Measurements from ENCODE around the gene TMPRSS15.
"Not testable (repeated sequence)": the region's sequence is repeated elsewhere in the genome, so short reads cannot be mapped to it uniquely, and the experiment has no call there.

DNA sequence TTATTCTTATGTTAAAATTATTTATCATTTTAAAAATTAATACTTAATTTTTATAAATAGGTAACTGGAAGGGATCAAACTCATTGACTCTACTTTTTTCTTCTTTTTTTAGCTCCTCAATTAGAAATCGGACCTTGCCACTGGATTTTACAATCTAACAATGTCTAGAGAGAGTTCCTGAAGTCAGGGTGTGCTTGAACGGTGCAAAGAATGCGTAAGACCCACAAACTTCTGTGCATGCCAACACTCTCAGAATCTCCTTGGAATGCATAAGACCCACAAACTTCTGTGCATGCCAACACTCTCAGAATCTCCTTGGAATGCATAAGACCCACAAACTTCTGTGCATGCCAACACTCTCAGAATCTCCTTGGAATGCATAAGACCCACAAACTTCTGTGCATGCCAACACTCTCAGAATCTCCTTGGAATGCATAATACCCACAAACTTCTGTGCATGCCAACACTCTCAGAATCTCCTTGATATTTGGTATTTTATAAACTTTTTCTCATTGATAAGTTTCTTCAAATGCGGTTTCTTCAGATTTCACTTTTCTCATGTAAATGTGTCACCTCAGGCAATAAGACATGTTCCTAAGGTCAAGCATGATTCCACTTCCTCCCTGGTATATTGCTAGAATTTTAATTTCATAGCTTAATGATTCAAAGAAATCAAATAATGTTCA is 20.5 kb downstream of the TMPRSS15 start:
- TF ChIP-seq, protein P1, sequence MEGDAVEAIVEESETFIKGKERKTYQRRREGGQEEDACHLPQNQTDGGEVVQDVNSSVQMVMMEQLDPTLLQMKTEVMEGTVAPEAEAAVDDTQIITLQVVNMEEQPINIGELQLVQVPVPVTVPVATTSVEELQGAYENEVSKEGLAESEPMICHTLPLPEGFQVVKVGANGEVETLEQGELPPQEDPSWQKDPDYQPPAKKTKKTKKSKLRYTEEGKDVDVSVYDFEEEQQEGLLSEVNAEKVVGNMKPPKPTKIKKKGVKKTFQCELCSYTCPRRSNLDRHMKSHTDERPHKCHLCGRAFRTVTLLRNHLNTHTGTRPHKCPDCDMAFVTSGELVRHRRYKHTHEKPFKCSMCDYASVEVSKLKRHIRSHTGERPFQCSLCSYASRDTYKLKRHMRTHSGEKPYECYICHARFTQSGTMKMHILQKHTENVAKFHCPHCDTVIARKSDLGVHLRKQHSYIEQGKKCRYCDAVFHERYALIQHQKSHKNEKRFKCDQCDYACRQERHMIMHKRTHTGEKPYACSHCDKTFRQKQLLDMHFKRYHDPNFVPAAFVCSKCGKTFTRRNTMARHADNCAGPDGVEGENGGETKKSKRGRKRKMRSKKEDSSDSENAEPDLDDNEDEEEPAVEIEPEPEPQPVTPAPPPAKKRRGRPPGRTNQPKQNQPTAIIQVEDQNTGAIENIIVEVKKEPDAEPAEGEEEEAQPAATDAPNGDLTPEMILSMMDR (IDR thresholded peaks at IDR 0.05), result not testable (repeated sequence)
- TF ChIP-seq POLR2A (IDR thresholded peaks at IDR 0.05), result not testable (repeated sequence)
